ENCODE measurements around the gene SNTA1.

- TF ChIP-seq CTCF (IDR thresholded peaks at IDR 0.05; ENCODE audit: insufficient read depth, low read length, poor library complexity, severe bottlenecking) (no peak), EZH2phosphoT487 (conservative IDR thresholded peaks at IDR 0.05; ENCODE audit: low read length) (no peak)
Observed at GRCh38 chr20:33373735-33374605, 69.6 kb downstream of the SNTA1 start.
